ENCODE results near the gene SV2B.

SV2B gene

GRCh38 chr15:91140601-91141000 is 40.5 kb downstream of the SV2B start:
- no peak for DNase-seq

DNA sequence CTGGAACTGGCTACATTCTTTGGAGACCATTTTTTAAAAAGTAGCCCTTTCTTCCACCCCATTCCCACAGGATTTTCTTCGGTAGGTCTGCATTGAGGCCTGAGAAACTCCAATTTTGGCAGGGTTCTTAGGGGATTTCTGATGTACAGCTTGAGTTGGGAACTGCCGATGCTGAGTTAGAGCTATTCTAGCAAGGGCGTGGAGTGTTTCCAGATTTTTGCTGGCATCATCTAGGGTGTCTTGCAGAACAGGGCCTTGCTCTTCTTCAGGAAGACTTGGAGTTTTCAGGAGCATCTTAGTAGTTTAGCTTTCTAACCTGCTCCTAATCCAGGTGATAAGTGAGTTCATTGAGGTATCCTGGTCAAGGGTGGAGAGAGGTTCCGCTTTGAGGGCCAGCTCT is 41.0 kb downstream of the SV2B start:
- DNase-seq: no peak

- DNase-seq: no peak
These were observed 42.2 kb downstream of the SV2B start for GRCh38 chr15:91142106-91142744.

- no peak for DNase-seq
These were observed 42.9 kb downstream of the SV2B start for GRCh38 chr15:91142946-91143345.

- no peak for DNase-seq
These were observed 46.7 kb downstream of the SV2B start for GRCh38 chr15:91146728-91147127.

- no peak for DNase-seq
These were observed 48.2 kb downstream of the SV2B start for GRCh38 chr15:91148243-91148642.

DNA sequence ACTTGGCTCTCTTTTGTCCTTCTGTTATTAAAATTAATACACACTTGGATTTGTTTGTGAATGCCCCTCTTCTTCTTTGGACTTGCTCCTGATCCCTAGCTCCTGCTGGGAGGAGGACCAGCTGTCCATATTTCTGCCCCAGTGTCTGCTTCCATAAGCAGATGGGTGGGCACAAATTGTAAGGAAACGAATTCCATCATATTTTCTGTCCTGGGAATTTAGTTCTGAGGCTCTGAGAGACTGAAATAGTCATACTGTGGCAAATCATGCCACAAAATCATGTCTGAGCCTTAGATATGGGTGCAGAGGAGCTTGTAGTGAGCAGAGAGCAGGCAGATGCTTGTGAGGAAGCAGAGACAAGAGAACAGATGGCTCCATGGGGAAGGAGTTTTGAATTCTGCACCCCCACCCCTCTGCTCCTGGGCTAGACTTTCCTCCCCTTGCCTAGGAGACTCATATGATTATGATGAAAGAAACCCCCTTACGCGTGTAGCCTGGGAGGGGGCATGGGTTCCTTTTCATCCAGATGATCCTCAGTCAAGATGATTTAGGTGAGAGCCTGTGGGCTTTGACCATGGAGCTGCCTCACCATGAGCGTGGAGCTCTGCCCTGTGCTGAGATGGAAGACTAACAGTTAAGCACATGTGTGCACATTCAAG is 50.6 kb downstream of the SV2B start:
- DNase-seq: no peak

DNA sequence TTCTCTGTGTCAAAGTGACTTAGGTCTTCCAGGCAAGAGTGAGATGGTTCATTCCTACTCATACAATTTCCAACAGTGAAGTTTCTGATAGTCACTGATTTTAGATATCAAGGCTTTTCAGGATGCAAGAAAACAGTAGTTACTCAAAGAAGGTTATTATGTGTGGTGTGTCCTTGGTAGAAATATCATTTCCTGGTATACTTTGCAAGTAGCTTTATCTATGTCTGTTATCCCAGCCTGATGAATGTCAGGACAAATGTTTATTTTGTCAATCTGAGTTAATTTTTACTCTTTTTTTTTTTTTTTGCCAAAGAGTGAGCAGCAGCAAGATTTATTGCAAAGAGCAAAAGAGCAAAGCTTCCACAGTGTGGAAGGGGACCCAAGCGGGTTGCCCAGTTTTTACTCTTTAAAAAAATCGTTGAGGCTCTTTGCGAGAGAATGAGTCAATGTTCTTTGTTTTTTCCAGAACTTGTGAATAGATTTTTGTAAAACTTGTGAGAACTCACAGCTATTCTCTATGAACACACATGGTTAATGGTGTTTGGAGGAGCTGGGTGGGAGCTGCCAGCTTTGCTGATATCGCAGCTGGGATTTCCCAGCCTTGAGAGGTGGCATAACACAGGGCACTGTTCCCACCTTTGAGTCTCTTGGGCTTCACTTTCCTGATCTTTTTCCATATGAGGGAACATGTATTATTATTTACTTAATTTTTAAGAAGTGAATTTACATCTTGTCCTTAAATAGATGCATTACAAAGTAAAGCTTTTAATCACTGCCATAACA is 51.9 kb downstream of the SV2B start:
- DNase-seq: no peak

GRCh38 chr15:91152896-91153581 is 53.0 kb downstream of the SV2B start:
- DNase-seq: no peak

DNA sequence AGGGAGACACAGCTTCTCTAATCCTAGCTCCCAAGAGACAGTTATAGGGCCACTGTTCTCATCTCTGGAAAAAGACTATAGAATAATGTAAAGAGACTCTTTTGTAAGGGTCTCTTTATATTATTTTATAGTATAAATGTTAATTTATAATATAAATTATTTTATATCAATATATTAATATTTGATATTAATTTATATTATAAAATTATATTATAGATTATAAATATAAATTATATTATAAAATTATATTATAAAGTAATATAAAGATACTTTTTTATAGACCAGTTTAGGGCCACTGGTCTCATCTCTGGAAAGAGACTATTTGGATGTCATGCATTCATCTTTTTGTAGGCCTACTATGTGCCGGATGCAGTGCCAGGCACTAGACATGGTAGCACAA is 53.9 kb downstream of the SV2B start:
- no peak for DNase-seq

- no peak for DNase-seq
These were observed 56.2 kb downstream of the SV2B start for GRCh38 chr15:91156175-91156726.

- DNase-seq: no peak
These were observed 58.6 kb downstream of the SV2B start for GRCh38 chr15:91158415-91159394.

GRCh38 chr15:91165850-91166249 is 65.8 kb downstream of the SV2B start:
- DNase-seq: no peak

DNA sequence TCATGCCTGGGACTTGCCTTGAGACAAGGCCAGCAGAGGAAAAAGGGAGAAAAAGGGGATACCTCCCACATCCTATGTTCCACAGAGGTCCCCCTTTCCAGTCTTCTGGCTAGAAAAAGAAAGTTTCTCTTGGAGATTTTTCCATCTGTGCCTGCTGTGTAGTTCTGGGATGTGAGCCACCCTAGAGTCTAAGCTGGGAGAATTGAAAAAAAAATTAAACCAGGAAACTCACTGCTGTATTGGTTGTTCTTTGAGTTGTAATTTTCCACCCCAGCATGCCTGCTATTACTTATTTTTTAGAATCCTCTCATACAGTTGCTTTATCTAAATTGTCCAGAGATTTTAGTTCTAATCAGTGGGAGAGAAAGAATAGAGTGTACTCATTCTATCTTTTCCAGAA is 68.4 kb downstream of the SV2B start:
- no peak for DNase-seq

DNA sequence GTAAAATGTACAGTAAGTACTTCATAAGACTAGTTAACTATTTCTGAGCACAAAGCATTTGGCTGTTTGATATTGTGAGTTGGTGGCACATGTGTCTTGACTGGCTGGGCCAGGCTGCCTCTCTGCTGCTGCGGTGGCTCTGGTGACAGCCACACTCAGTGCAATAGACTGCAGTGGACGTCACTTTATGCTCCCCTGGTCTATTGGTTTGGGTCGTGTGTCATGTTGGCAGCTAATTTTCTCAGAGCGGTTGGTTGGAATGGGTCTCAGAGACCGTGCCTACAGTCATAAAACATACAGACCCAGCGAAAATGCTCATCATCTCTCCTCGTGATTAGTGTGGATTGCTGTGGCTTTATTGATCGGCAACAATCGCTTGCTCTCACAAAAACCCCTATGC is 71.3 kb downstream of the SV2B start:
- DNase-seq: no peak

- no peak for DNase-seq
These were observed 82.0 kb downstream of the SV2B start for GRCh38 chr15:91182101-91182500.

DNA sequence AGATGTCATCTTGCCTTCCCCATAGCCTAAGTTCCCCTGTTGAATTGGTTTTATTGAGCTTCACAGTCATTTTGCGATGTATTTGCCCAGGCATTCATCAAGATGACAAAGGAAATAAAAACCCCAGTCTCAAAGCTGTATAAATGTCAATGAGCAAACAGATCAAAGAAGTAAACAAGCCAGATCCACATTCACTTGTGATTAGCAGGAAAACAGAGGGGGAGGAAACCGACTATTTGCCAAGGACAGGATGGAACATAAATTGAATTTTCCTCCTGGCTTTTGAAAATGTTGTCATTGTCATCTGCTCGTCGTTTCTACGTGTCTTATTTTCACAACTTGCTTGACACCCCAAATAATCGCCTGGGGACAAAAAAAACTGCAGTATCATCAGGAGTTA is 83.5 kb downstream of the SV2B start:
- no peak for DNase-seq

GRCh38 chr15:91184441-91184840 is 84.4 kb downstream of the SV2B start:
- no peak for DNase-seq

DNA sequence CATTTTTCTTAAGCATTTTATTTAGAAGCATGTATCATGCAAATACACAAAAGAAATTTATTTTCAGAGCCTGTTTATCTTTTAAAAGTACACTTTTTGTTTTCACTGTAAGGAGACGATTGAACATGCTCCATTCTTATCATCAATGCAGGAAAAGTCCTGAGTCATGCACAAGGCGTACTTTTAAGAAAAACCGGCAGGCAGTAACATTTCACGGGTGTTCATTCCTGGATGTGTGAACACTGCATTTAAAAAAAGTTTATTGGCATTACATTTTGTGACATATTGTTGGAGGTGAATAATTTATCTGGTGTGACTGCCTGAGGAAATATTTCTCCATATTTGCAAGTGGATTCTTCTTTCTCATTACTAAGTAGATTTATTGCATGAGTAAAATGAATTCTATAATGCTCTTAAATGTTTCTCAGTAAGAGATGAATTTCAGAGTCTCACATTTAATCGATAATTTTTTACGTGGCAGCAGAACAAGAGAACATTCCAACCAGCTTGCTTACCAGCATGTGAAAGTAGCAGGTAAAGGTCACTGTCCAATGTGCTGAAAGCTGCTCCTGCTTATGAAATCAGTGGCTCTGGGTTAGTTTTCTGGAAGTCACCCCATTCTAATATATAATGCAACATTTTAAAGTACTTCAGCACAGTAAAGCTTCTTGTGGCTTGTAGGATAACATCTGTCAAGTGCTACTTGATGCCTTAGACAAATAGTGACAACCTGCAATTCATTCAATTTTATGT is 87.0 kb downstream of the SV2B start:
- DNase-seq: peak; percentile 1

GRCh38 chr15:91192285-91192684 is 92.2 kb downstream of the SV2B start:
- no peak for DNase-seq

GRCh38 chr15:91192690-91193377 is 92.8 kb downstream of the SV2B start:
- DNase-seq: no peak
